ENCODE results near the gene C2orf78. TPM values are rescaled to one million over a fixed set of nuclear protein-coding genes. Genes with fewer than 3 reads are reported as not detected.

The C2orf78 gene
- total and polyA plus RNA-seq, 2 experiments from 2014 or later = 0.18 TPM; not detected in 1

GRCh38 chr2:73811878-73812277 lies 27.9 kb downstream of the C2orf78 start:
- no peak for DNase-seq (ENCODE audit: low read depth in 1 of 2, low spot score in 1 of 2)
- TF ChIP-seq, protein P1, sequence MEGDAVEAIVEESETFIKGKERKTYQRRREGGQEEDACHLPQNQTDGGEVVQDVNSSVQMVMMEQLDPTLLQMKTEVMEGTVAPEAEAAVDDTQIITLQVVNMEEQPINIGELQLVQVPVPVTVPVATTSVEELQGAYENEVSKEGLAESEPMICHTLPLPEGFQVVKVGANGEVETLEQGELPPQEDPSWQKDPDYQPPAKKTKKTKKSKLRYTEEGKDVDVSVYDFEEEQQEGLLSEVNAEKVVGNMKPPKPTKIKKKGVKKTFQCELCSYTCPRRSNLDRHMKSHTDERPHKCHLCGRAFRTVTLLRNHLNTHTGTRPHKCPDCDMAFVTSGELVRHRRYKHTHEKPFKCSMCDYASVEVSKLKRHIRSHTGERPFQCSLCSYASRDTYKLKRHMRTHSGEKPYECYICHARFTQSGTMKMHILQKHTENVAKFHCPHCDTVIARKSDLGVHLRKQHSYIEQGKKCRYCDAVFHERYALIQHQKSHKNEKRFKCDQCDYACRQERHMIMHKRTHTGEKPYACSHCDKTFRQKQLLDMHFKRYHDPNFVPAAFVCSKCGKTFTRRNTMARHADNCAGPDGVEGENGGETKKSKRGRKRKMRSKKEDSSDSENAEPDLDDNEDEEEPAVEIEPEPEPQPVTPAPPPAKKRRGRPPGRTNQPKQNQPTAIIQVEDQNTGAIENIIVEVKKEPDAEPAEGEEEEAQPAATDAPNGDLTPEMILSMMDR (IDR thresholded peaks at IDR 0.05; ENCODE audit: low read depth, low read length) = no peak
- Histone ChIP-seq H3K27me3 (peaks cover 48% of the 10 kb centered on the region), H3K4me3 (no peak overlapping the region), H3K4me1 (ENCODE audit: low read depth) (no peaks in the 10 kb centered on the region), H3K27ac (no peak overlapping the region), H3K36me3 (no peaks in the 10 kb centered on the region), H3K9me3 (ENCODE audit: low read depth) (no peaks in the 10 kb centered on the region)

GRCh38 chr2:73812635-73813034 lies 28.7 kb downstream of the C2orf78 start:
- peaks cover 48% of the 10 kb centered on the region for H3K27me3 ChIP-seq
- no peak overlapping the region for H3K27ac ChIP-seq
- no peaks in the 10 kb centered on the region for H3K9me3 ChIP-seq (ENCODE audit: low read depth)
- no peaks in the 10 kb centered on the region for H3K36me3 ChIP-seq
- H3K4me1 ChIP-seq (ENCODE audit: low read depth) = no peaks in the 10 kb centered on the region
- TF ChIP-seq, protein P1 (IDR thresholded peaks at IDR 0.05; ENCODE audit: low read depth, low read length) = no peak
- DNase-seq (ENCODE audit: low read depth in 1 of 2, low spot score in 1 of 2) = no peak
- no peak overlapping the region for H3K4me3 ChIP-seq

GRCh38 chr2:73818296-73818695 lies 34.3 kb downstream of the C2orf78 start:
- no peak for DNase-seq (ENCODE audit: low read depth in 1 of 2, low spot score in 1 of 2)
- no peak overlapping the region for H3K4me3 ChIP-seq
- H3K9me3 ChIP-seq (ENCODE audit: low read depth) = no peaks in the 10 kb centered on the region
- H3K27me3 ChIP-seq = peaks cover 51% of the 10 kb centered on the region
- TF ChIP-seq, protein P1 (IDR thresholded peaks at IDR 0.05; ENCODE audit: low read depth, low read length) = no peak
- H3K36me3 ChIP-seq = no peaks in the 10 kb centered on the region
- H3K4me1 ChIP-seq (ENCODE audit: low read depth) = no peaks in the 10 kb centered on the region
- H3K27ac ChIP-seq = no peak overlapping the region

GRCh38 chr2:73821227-73821626 lies 37.2 kb downstream of the C2orf78 start:
- Histone ChIP-seq H3K27ac (no peak overlapping the region), H3K36me3 (no peaks in the 10 kb centered on the region), H3K27me3 (peaks cover 44% of the 10 kb centered on the region), H3K4me1 (ENCODE audit: low read depth) (no peaks in the 10 kb centered on the region), H3K9me3 (ENCODE audit: low read depth) (no peaks in the 10 kb centered on the region), H3K4me3 (no peak overlapping the region)
- TF ChIP-seq, protein P1 (IDR thresholded peaks at IDR 0.05; ENCODE audit: low read depth, low read length) = no peak
- no peak for DNase-seq (ENCODE audit: low read depth in 1 of 2, low spot score in 1 of 2)

- Histone ChIP-seq H3K27ac (no peak overlapping the region), H3K9me3 (ENCODE audit: low read depth) (no peaks in the 10 kb centered on the region), H3K4me3 (no peak overlapping the region), H3K27me3 (peaks cover 49% of the 10 kb centered on the region), H3K4me1 (ENCODE audit: low read depth) (no peaks in the 10 kb centered on the region), H3K36me3 (no peaks in the 10 kb centered on the region)
- TF ChIP-seq, protein P1 (IDR thresholded peaks at IDR 0.05; ENCODE audit: low read depth, low read length) = no peak
- DNase-seq (ENCODE audit: low read depth in 1 of 2, low spot score in 1 of 2) = no peak
Observed at GRCh38 chr2:73821669-73822068, 37.7 kb downstream of the C2orf78 start.

GRCh38 chr2:73822276-73822675 lies 38.3 kb downstream of the C2orf78 start:
- H3K27ac ChIP-seq = no peak overlapping the region
- no peak overlapping the region for H3K4me3 ChIP-seq
- TF ChIP-seq, protein P1 (IDR thresholded peaks at IDR 0.05; ENCODE audit: low read depth, low read length) = no peak
- peaks cover 53% of the 10 kb centered on the region for H3K27me3 ChIP-seq
- H3K9me3 ChIP-seq (ENCODE audit: low read depth) = no peaks in the 10 kb centered on the region
- no peaks in the 10 kb centered on the region for H3K36me3 ChIP-seq
- DNase-seq (ENCODE audit: low read depth in 1 of 2, low spot score in 1 of 2) = no peak
- no peaks in the 10 kb centered on the region for H3K4me1 ChIP-seq (ENCODE audit: low read depth)
